Esophagus muscularis mucosa (tissue), 4 donors: Measurements from ENCODE around the gene FCHSD1. TPM values are rescaled to one million over a fixed set of nuclear protein-coding genes. Genes with fewer than 3 reads are reported as not detected.

ENCODE experiments used
- DNase-seq: peaks from one replicate; pipeline ENCODE4 v3.0.0-alpha.2; 2017; ENCODE audit errors: extremely low spot score
- H3K27ac ChIP-seq, 4 donors: fragments of 200-600 bp; sonication (generic); replicated peaks in 1 of 4; 1 replicate in 3 of 4; 2 replicates in 1 of 4; pipeline ENCODE4 v1.5.1; 2016 to 2019; ENCODE audit warnings: mild to moderate bottlenecking in 1 of 4
- H3K27me3 ChIP-seq, 4 donors: fragments of 200-600 bp; sonication (generic); one replicate each; pipeline versions ENCODE4 v1.5.1 to v1.6.0; 2016 to 2019
- H3K36me3 ChIP-seq, 4 donors: fragments of 200-600 bp; sonication (generic); one replicate each; pipeline ENCODE4 v1.5.1; 2016 to 2019
- H3K4me1 ChIP-seq, 4 donors: fragments of 200-600 bp; sonication (generic); one replicate each; pipeline ENCODE4 v1.5.1; 2016 to 2019
- H3K4me3 ChIP-seq, 4 donors: fragments of 200-600 bp; sonication (generic); 1 replicate in 2 of 4; 2 replicates in 2 of 4; pipeline ENCODE4 v1.5.1; 2016 to 2019; ENCODE audit warnings: mild to moderate bottlenecking in 4 of 4, moderate library complexity in 1 of 4
- H3K9me3 ChIP-seq, 4 donors: fragments of 200-600 bp; sonication (generic); 1 replicate in 3 of 4; 2 replicates in 1 of 4; pipeline ENCODE4 v1.5.1; 2016 to 2019
- CTCF ChIP-seq, 3 experiments: fragments of 200-600 bp in 2 of 3; fragments of 450-650 bp in 1 of 3; sonication (generic) in 2 of 3; IDR thresholded peaks; one replicate each; pipeline ENCODE4 v1.5.1; 2017 to 2019; ENCODE audit warnings: antibody characterized with exemption in 3 of 3, mild to moderate bottlenecking in 2 of 3, moderate library complexity in 1 of 3
- EP300 ChIP-seq: sonication (generic); formaldehyde crosslinking; IDR thresholded peaks from one replicate; pipeline ENCODE4 v1.6.1; 2017; ENCODE audit warnings: antibody characterized with exemption
- POLR2A ChIP-seq: fragments of 450-650 bp; IDR thresholded peaks from one replicate; pipeline ENCODE4 v1.6.1; 2017; ENCODE audit warnings: antibody characterized with exemption, moderate library complexity, mild to moderate bottlenecking, low read depth
- POLR2AphosphoS5 ChIP-seq, 2 donors: sonication (generic); formaldehyde crosslinking; IDR thresholded peaks; one replicate each; pipeline ENCODE4 v1.6.1; 2017; ENCODE audit warnings: antibody characterized with exemption in 2 of 2
- WGBS: methylation state at CpG from one replicate; pipeline ENCODE4 v1.1.5; 2018; 5-methylcytosine and 5-hydroxymethylcytosine counted together
- intact Hi-C: fragments of 100-400 bp; cut with DNase I; formaldehyde crosslinking; loops from one replicate; pipeline ENCODE4 v1.15.1; 2023
- total RNA-seq, 4 donors: library from RNA; depleted of rRNA; stranded (reverse); fragments of >200 nt; gene quantifications; one replicate each; pipeline versions ENCODE4 v1.1.0 to v1.2.1, GENCODE V29; 2016

FCHSD1 gene
- total RNA-seq, 4 donors from 2014 or later = 10.4 to 21.8 (median 12.9) TPM

GRCh38 chr5:141649972-141650371, 1.2 kb downstream of the FCHSD1 start:
- no peak for TF ChIP-seq POLR2A
- no peak for TF ChIP-seq EP300
- no peak for TF ChIP-seq CTCF (IDR thresholded peaks at IDR 0.05)
- no peak for TF ChIP-seq POLR2AphosphoS5 (IDR thresholded peaks at IDR 0.05)
- DNase-seq = no peak
- intact Hi-C loops = no loop called here
- H3K36me3 ChIP-seq = peaks cover 0 to 42% (median 20%) of the 10 kb centered on the region in 4 donors
- H3K27me3 ChIP-seq = no peaks in the 10 kb centered on the region
- H3K4me3 ChIP-seq = no peak overlapping the region
- no peaks in the 10 kb centered on the region for H3K9me3 ChIP-seq
- peaks cover 14 to 19% (median 17%) of the 10 kb centered on the region in 4 donors for H3K4me1 ChIP-seq
- H3K27ac ChIP-seq = no peak overlapping the region

DNA sequence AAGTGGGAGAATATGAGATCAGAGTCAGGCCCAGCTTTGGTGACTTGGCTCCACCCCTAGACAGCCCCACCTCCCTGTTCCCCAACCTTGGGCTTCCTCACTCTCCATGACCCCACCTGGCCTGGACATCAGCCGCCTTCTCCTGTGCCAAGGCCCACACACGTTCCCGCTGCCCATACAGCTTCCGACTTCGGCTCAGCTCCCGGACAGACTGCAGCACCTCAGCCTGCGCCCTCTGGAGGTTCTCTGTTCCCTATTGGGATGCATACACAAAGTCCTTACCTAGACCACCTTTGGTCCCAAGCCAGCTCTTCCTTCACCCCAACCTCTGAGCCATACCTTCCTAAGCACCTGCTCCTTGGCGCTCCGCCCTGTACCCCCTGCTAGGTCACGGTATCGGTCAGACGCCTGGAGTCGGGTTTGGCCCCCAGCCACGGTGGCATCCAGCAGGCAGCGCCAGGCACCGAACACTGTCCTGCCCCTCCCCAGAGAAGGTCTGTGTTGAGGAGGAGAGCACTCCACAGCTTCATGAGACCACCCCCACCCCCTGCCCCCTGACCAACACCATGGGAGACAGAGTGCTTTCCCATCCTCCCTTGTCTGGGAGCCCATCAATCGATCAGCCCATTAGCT, 2.0 kb downstream of the FCHSD1 start:
- H3K27me3 ChIP-seq = no peaks in the 10 kb centered on the region
- peaks cover 14 to 19% (median 17%) of the 10 kb centered on the region in 4 donors for H3K4me1 ChIP-seq
- no peak overlapping the region for H3K27ac ChIP-seq
- DNase-seq = no peak
- intact Hi-C loops = no loop called here
- H3K9me3 ChIP-seq = no peaks in the 10 kb centered on the region
- TF ChIP-seq CTCF (IDR thresholded peaks at IDR 0.05) = no peak
- no peak for TF ChIP-seq POLR2AphosphoS5 (IDR thresholded peaks at IDR 0.05)
- no peak for TF ChIP-seq POLR2A
- TF ChIP-seq EP300 = no peak
- H3K4me3 ChIP-seq = no peak overlapping the region
- H3K36me3 ChIP-seq = peaks cover 7 to 49% (median 25%) of the 10 kb centered on the region in 4 donors
- 95% methylated on average over 17 of the region's 17 CpGs for WGBS

DNA sequence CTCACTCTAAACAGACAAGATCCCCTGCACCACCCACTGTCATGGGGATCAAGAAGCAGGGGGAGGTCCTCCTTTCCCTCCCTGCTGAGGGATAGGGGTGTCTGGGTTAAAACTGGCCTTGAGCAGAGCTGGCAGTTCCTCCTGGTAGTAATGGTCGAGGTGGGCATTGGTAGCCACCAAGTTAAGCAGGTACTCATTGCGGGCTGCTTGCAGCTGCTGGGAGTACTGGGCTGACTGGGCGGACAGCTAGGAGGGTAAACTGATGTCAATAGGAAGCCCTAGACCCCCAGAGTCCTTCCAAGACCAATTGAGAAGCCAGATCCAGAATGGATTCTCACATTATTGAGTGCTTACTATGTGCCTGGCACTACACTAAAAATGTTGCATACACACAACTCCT, 3.4 kb downstream of the FCHSD1 start:
- 70% methylated on average over 3 of the region's 3 CpGs for WGBS
- Histone ChIP-seq H3K4me3 (no peak overlapping the region), H3K4me1 (peaks cover 14 to 19% (median 17%) of the 10 kb centered on the region in 4 donors), H3K27me3 (no peaks in the 10 kb centered on the region), H3K36me3 (peaks cover 9 to 56% (median 29%) of the 10 kb centered on the region in 4 donors), H3K9me3 (no peaks in the 10 kb centered on the region), H3K27ac (no peak overlapping the region)
- intact Hi-C loops = no loop called here
- no peak for TF ChIP-seq POLR2AphosphoS5 (IDR thresholded peaks at IDR 0.05)
- no peak for TF ChIP-seq POLR2A
- TF ChIP-seq CTCF (IDR thresholded peaks at IDR 0.05) = no peak
- TF ChIP-seq EP300 = no peak
- DNase-seq = no peak

DNA sequence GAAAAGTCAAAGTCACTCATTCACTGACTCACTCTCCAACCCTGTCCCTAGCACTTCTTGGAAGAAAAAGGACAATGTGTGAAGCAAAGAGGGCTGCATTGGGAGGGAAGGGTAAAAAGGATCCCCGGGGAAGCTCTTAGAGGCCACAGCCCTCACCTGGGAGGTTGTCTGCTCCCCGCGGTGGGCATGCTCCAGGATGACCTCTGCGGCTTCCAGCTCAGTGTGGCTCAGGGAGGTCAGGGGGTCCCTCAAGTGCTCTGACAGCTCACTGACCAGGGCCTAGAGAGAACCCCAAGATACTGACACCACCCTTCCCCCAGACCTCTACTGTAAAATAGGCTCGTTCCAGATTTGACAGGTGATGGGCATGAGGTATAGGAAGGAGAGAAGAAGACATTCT, 4.0 kb downstream of the FCHSD1 start:
- H3K36me3 ChIP-seq = peaks cover 9 to 61% (median 31%) of the 10 kb centered on the region in 4 donors
- no peaks in the 10 kb centered on the region for H3K27me3 ChIP-seq
- intact Hi-C loops = no loop called here
- TF ChIP-seq POLR2AphosphoS5 (IDR thresholded peaks at IDR 0.05) = no peak
- no peak for DNase-seq
- 93% methylated on average over 5 of the region's 5 CpGs for WGBS
- no peak overlapping the region for H3K4me3 ChIP-seq
- H3K4me1 ChIP-seq = peaks cover 14 to 19% (median 17%) of the 10 kb centered on the region in 4 donors
- H3K27ac ChIP-seq = no peak overlapping the region
- no peaks in the 10 kb centered on the region for H3K9me3 ChIP-seq

GRCh38 chr5:141646026-141646425, 5.2 kb downstream of the FCHSD1 start:
- Histone ChIP-seq H3K27ac (no peak overlapping the region), H3K4me3 (no peak overlapping the region), H3K27me3 (no peaks in the 10 kb centered on the region), H3K9me3 (no peaks in the 10 kb centered on the region), H3K36me3 (peaks cover 9 to 72% (median 31%) of the 10 kb centered on the region in 4 donors), H3K4me1 (peaks cover 9 to 12% (median 10%) of the 10 kb centered on the region in 4 donors)
- no peak for DNase-seq
- WGBS = 95% methylated on average over 6 of the region's 6 CpGs
- TF ChIP-seq POLR2A = no peak
- no peak for TF ChIP-seq CTCF (IDR thresholded peaks at IDR 0.05)
- no peak for TF ChIP-seq POLR2AphosphoS5 (IDR thresholded peaks at IDR 0.05)
- TF ChIP-seq EP300 = no peak
- intact Hi-C loops = no loop called here
